SK-N-SH (cell line): ENCODE results near the gene HS3ST1. TPM values are rescaled to one million over a fixed set of nuclear protein-coding genes. Genes with fewer than 3 reads are reported as not detected.

ENCODE experiments used
- CTCF ChIA-PET: fragments of 300-600, 350-600 bp; formaldehyde crosslinking; extraction: SDS; loops from one replicate; lab custom pipeline; 2021; lab: Yijun Ruan, JAX
- POLR2A ChIA-PET: fragments of 350-600 bp; sonication (Branson Sonifier 250); formaldehyde crosslinking; extraction: SDS; loops from one replicate; lab custom pipeline; 2020; ENCODE audit warnings: antibody characterized with exemption, inconsistent platforms; lab: Yijun Ruan, JAX
- DNase-seq: peaks from one replicate; pipeline ENCODE4 v3.0.0; 2012
- H2AFZ ChIP-seq: fragments of 200-600 bp; sonication (generic); 2 replicates; pipeline ENCODE4 v1.8.1; 2016; ENCODE audit warnings: antibody characterized with exemption, mild to moderate bottlenecking, low read depth
- H3F3A ChIP-seq: fragments of 200-600 bp; sonication (generic); replicated peaks from 2 replicates; pipeline ENCODE3; 2016; ENCODE audit warnings: antibody characterized with exemption, mild to moderate bottlenecking; ENCODE audit not compliant: insufficient read depth
- H3K27ac ChIP-seq, 2 experiments: fragments of 200-500 bp in 1 of 2; fragments of 200-600 bp in 1 of 2; sonication (Bioruptor generic) in 1 of 2; sonication (generic), shearing (Covaris generic) in 1 of 2; 2 replicates each; pipeline versions ENCODE4 v1.5.1 to v1.6.1; 2014 to 2016; ENCODE audit warnings: low read depth in 2 of 2, inconsistent platforms in 1 of 2, low read length in 1 of 2, mild to moderate bottlenecking in 1 of 2, mixed read lengths in 1 of 2
- H3K27me3 ChIP-seq: fragments of 200-600 bp; sonication (generic), shearing (Covaris generic); 2 replicates; pipeline ENCODE4 v1.6.1; 2016; ENCODE audit warnings: mixed run types; ENCODE audit not compliant: insufficient read depth
- H3K36me3 ChIP-seq, 2 experiments: fragments of 200-500 bp in 1 of 2; fragments of 200-600 bp in 1 of 2; sonication (Bioruptor generic) in 1 of 2; sonication (generic) in 1 of 2; replicated peaks in 1 of 2; 2 replicates each; pipeline versions ENCODE3 to v1.5.1; 2014 to 2016; ENCODE audit warnings: low read length in 1 of 2, mild to moderate bottlenecking in 1 of 2; ENCODE audit not compliant: insufficient read depth in 2 of 2, control insufficient read depth in 1 of 2
- H3K4me1 ChIP-seq, 2 experiments: fragments of 200-500 bp in 1 of 2; fragments of 200-600 bp in 1 of 2; sonication (Bioruptor generic) in 1 of 2; sonication (generic), shearing (Covaris generic) in 1 of 2; 2 replicates each; pipeline versions ENCODE4 v1.5.1 to v1.6.1; 2014 to 2016; ENCODE audit warnings: low read depth in 1 of 2, low read length in 1 of 2, mixed run types in 1 of 2; ENCODE audit not compliant: insufficient read depth in 2 of 2, control insufficient read depth in 1 of 2
- H3K4me2 ChIP-seq: fragments of 200-600 bp; sonication (generic), shearing (Covaris generic); 2 replicates; pipeline ENCODE4 v1.6.1; 2017; ENCODE audit warnings: mixed run types
- H3K4me3 ChIP-seq, 2 experiments: fragments of 200-500 bp in 1 of 2; fragments of 200-600 bp in 1 of 2; sonication (Bioruptor generic) in 1 of 2; sonication (generic), shearing (Covaris generic) in 1 of 2; 2 replicates each; pipeline versions ENCODE4 v1.5.1 to v1.8.1; 2014 to 2016; ENCODE audit warnings: low read depth in 2 of 2, inconsistent platforms in 1 of 2, low read length in 1 of 2, mild to moderate bottlenecking in 1 of 2, mixed read lengths in 1 of 2, moderate library complexity in 1 of 2
- H3K79me2 ChIP-seq: fragments of 200-600 bp; sonication (generic); 2 replicates; pipeline ENCODE4 v1.8.1; 2017; ENCODE audit warnings: mild to moderate bottlenecking; ENCODE audit not compliant: insufficient read depth
- H3K9ac ChIP-seq: fragments of 200-600 bp; sonication (generic); 2 replicates; pipeline ENCODE4 v1.6.1; 2017; ENCODE audit warnings: mixed run types
- H3K9me2 ChIP-seq: fragments of 200-600 bp; sonication (generic); 2 replicates; pipeline ENCODE4 v1.6.1; 2017; ENCODE audit warnings: mixed run types
- H3K9me3 ChIP-seq: fragments of 200-600 bp; sonication (generic); 2 replicates; pipeline ENCODE4 v1.6.1; 2017; ENCODE audit warnings: mixed run types, mild to moderate bottlenecking, moderate library complexity
- H4K20me1 ChIP-seq: fragments of 200-600 bp; sonication (generic); 2 replicates; pipeline ENCODE4 v1.6.1; 2017; ENCODE audit warnings: mild to moderate bottlenecking, mixed run types; ENCODE audit not compliant: insufficient read depth
- CHD2 ChIP-seq: fragments of 150-350 bp; IDR thresholded peaks from 2 replicates; pipeline ENCODE4 v1.6.1; 2018; ENCODE audit warnings: low read length; ENCODE audit not compliant: partially characterized antibody
- ELF1 ChIP-seq: IDR thresholded peaks from 2 replicates; pipeline ENCODE4 v1.4.0; 2012
- EP300 ChIP-seq, 2 experiments: IDR thresholded peaks; 2 replicates each; pipeline versions ENCODE4 v1.4.0 to v1.6.1; 2012; ENCODE audit warnings: borderline replicate concordance in 1 of 2, low read depth in 1 of 2, low read length in 1 of 2
- FOXM1 ChIP-seq: IDR thresholded peaks from 2 replicates; pipeline ENCODE4 v1.4.0; 2012; ENCODE audit warnings: low read depth, mild to moderate bottlenecking
- GABPA ChIP-seq: IDR thresholded peaks from 2 replicates; pipeline ENCODE4 v1.4.0; 2012; ENCODE audit warnings: low read depth, mild to moderate bottlenecking
- JUND ChIP-seq: IDR thresholded peaks from 2 replicates; pipeline ENCODE4 v1.4.0; 2012
- MXI1 ChIP-seq: IDR thresholded peaks from 2 replicates; pipeline ENCODE4 v1.6.1; 2012; ENCODE audit warnings: mild to moderate bottlenecking, low read depth, low read length, improper control_type of control experiment
- NFIC ChIP-seq: IDR thresholded peaks from 2 replicates; pipeline ENCODE4 v1.4.0; 2012; ENCODE audit warnings: borderline replicate concordance
- POLR2AphosphoS5 ChIP-seq: IDR thresholded peaks from 2 replicates; pipeline ENCODE4 v1.6.1; 2012; ENCODE audit warnings: low read depth, low read length
- RAD21 ChIP-seq: IDR thresholded peaks from 2 replicates; pipeline ENCODE4 v1.6.1; 2012; ENCODE audit warnings: mild to moderate bottlenecking, low read length
- RCOR1 ChIP-seq: fragments of 150-350 bp; IDR thresholded peaks from 2 replicates; pipeline ENCODE4 v1.6.1; 2017; ENCODE audit warnings: antibody characterized with exemption, low read length
- RXRA ChIP-seq: IDR thresholded peaks from 2 replicates; pipeline ENCODE4 v1.4.0; 2012; ENCODE audit warnings: low read depth, mild to moderate bottlenecking, borderline replicate concordance
- SIN3A ChIP-seq: IDR thresholded peaks from 2 replicates; pipeline ENCODE4 v1.6.1; 2012; ENCODE audit warnings: low read depth, mild to moderate bottlenecking, low read length, moderate library complexity, borderline replicate concordance
- SMC3 ChIP-seq: IDR thresholded peaks from 2 replicates; pipeline ENCODE4 v1.6.1; 2012; ENCODE audit warnings: low read depth, low read length, improper control_type of control experiment
- TAF1 ChIP-seq: IDR thresholded peaks from 2 replicates; pipeline ENCODE4 v1.6.1; 2012; ENCODE audit warnings: low read depth, mild to moderate bottlenecking, low read length, moderate library complexity, borderline replicate concordance
- TCF12 ChIP-seq: IDR thresholded peaks from 2 replicates; pipeline ENCODE4 v1.4.0; 2012
- TEAD4 ChIP-seq: IDR thresholded peaks from 2 replicates; pipeline ENCODE4 v1.4.0; 2012; ENCODE audit warnings: mild to moderate bottlenecking, borderline replicate concordance; ENCODE audit not compliant: insufficient read depth
- WGBS: methylation state at CpG from one replicate; pipeline ENCODE4 v1.1.6; 2017; ENCODE audit warnings: low lambda C conversion rate; 5-methylcytosine and 5-hydroxymethylcytosine counted together
- polyA plus RNA-seq, 3 experiments: library from polyadenylated mRNA; depleted of rRNA; stranded (reverse); fragments of >200 nt; gene quantifications; 2 replicates each; pipeline ENCODE4 v1.2.3, GENCODE V29; 2012
- TF ChIP-seq, protein P1 (sequence below): IDR thresholded peaks from 2 replicates; pipeline ENCODE4 v1.4.0; 2012; ENCODE audit warnings: low read depth
- TF ChIP-seq, protein P2 (sequence below): fragments of 200-600 bp; sonication (generic); IDR thresholded peaks from 2 replicates; pipeline ENCODE4 v1.6.1; 2017; ENCODE audit warnings: antibody characterized with exemption, mild to moderate bottlenecking, moderate library complexity
- TF ChIP-seq, protein P3 (sequence below): IDR thresholded peaks from 2 replicates; pipeline ENCODE4 v1.4.0; 2012; ENCODE audit warnings: low read depth, borderline replicate concordance
- TF ChIP-seq, protein P4 (sequence below): IDR thresholded peaks from 2 replicates; pipeline ENCODE4; 2012
- TF ChIP-seq, protein P5 (sequence below): IDR thresholded peaks from 2 replicates; pipeline ENCODE4 v1.4.0; 2012; ENCODE audit warnings: low read depth, borderline replicate concordance
- TF ChIP-seq, protein P6 (sequence below): fragments of 150-350 bp; IDR thresholded peaks from 2 replicates; pipeline ENCODE4 v1.6.1; 2016; ENCODE audit warnings: mild to moderate bottlenecking, low read depth, low read length

HS3ST1 gene
- polyA plus RNA-seq, 1 of the 3 experiments (the other 2 are of a cell fraction): not detected

DNA sequence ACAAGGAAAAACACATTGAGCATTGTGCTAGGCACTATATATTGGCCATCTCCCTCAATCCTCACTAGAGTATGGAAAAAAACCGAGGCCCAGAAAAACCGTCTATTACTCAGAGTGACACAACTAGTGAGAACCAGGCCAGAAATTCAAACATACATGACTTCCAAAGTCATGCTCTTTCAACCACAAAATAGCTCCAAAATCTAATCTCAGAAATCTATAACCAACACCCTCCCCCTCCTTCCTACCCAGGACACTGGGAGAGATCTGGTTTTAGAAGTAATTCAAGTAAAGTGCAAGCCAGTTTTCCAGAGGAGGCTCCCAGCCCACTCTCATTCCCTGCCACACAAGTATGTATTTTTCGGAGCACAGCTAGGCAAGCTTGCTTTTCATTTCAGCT, 7.6 kb downstream of the HS3ST1 start:
- H3K4me3 ChIP-seq: no peak overlapping the region
- H4K20me1 ChIP-seq: no peaks in the 10 kb centered on the region
- no peaks in the 10 kb centered on the region for H3F3A ChIP-seq
- H3K27ac ChIP-seq: no peak overlapping the region
- no peak overlapping the region for H3K9ac ChIP-seq
- H3K4me2 ChIP-seq: no peak overlapping the region
- H3K36me3 ChIP-seq: no peaks in the 10 kb centered on the region
- TF ChIP-seq GABPA: no peak
- TF ChIP-seq ELF1: no peak
- no peak for TF ChIP-seq SMC3
- TF ChIP-seq JUND: no peak
- TF ChIP-seq, protein P1, sequence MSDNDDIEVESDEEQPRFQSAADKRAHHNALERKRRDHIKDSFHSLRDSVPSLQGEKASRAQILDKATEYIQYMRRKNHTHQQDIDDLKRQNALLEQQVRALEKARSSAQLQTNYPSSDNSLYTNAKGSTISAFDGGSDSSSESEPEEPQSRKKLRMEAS: no peak
- no peak for TF ChIP-seq TCF12
- no peak for TF ChIP-seq EP300 (IDR thresholded peaks at IDR 0.05; ENCODE audit: borderline replicate concordance in 1 of 2, low read depth in 1 of 2, low read length in 1 of 2)
- TF ChIP-seq MXI1: no peak
- TF ChIP-seq CHD2: no peak
- no peak for TF ChIP-seq TAF1
- no peak for TF ChIP-seq TEAD4
- TF ChIP-seq, protein P2, sequence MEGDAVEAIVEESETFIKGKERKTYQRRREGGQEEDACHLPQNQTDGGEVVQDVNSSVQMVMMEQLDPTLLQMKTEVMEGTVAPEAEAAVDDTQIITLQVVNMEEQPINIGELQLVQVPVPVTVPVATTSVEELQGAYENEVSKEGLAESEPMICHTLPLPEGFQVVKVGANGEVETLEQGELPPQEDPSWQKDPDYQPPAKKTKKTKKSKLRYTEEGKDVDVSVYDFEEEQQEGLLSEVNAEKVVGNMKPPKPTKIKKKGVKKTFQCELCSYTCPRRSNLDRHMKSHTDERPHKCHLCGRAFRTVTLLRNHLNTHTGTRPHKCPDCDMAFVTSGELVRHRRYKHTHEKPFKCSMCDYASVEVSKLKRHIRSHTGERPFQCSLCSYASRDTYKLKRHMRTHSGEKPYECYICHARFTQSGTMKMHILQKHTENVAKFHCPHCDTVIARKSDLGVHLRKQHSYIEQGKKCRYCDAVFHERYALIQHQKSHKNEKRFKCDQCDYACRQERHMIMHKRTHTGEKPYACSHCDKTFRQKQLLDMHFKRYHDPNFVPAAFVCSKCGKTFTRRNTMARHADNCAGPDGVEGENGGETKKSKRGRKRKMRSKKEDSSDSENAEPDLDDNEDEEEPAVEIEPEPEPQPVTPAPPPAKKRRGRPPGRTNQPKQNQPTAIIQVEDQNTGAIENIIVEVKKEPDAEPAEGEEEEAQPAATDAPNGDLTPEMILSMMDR: no peak
- TF ChIP-seq, protein P3, sequence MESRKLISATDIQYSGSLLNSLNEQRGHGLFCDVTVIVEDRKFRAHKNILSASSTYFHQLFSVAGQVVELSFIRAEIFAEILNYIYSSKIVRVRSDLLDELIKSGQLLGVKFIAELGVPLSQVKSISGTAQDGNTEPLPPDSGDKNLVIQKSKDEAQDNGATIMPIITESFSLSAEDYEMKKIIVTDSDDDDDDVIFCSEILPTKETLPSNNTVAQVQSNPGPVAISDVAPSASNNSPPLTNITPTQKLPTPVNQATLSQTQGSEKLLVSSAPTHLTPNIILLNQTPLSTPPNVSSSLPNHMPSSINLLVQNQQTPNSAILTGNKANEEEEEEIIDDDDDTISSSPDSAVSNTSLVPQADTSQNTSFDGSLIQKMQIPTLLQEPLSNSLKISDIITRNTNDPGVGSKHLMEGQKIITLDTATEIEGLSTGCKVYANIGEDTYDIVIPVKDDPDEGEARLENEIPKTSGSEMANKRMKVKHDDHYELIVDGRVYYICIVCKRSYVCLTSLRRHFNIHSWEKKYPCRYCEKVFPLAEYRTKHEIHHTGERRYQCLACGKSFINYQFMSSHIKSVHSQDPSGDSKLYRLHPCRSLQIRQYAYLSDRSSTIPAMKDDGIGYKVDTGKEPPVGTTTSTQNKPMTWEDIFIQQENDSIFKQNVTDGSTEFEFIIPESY: no peak
- no peak for TF ChIP-seq SIN3A
- DNase-seq: no peak
- no peaks in the 10 kb centered on the region for H3K4me1 ChIP-seq
- H2AFZ ChIP-seq: no peak overlapping the region
- H3K9me3 ChIP-seq: no peaks in the 10 kb centered on the region
- H3K27me3 ChIP-seq: no peaks in the 10 kb centered on the region
- H3K9me2 ChIP-seq: no peaks in the 10 kb centered on the region
- CTCF ChIA-PET: interaction anchor here (0.6 to 1.2 kb wide), 2 partner anchors 840 to 860 kb away, joined by 3 read pairs; no protein-coding TSS in a partner anchor
- no peaks in the 10 kb centered on the region for H3K79me2 ChIP-seq
- WGBS: 5% methylated on average over 3 of the region's 3 CpGs
- POLR2A ChIA-PET: no interaction called here

DNA sequence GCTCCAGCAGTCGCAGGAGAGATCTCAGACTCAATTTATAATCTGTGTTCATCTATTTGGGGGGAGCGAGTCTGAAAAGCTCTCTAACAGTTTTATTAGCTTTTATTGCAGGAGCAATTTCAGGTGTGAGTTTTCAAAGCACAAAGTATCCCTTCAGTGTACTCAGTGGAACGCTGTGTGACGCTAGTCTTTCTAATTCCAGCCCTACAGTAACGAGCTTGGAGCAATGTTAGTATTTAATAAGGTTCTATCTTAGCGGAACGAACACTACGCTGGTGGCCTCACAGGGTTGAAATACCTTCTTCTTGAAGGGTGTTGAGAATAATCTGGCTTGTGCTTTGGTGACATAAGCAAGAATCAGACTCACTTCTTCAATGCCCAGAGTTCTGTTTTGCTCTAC, 8.4 kb downstream of the HS3ST1 start:
- H3K79me2 ChIP-seq: no peaks in the 10 kb centered on the region
- 14% methylated on average over 8 of the region's 8 CpGs for WGBS
- no peak overlapping the region for H3K9ac ChIP-seq
- no peak overlapping the region for H2AFZ ChIP-seq
- no peak overlapping the region for H3K27ac ChIP-seq
- H3K9me3 ChIP-seq: no peaks in the 10 kb centered on the region
- H3F3A ChIP-seq: no peaks in the 10 kb centered on the region
- no peak for DNase-seq
- no peaks in the 10 kb centered on the region for H3K36me3 ChIP-seq
- POLR2A ChIA-PET: no interaction called here
- H3K4me3 ChIP-seq: no peak overlapping the region
- TF ChIP-seq, protein P4, sequence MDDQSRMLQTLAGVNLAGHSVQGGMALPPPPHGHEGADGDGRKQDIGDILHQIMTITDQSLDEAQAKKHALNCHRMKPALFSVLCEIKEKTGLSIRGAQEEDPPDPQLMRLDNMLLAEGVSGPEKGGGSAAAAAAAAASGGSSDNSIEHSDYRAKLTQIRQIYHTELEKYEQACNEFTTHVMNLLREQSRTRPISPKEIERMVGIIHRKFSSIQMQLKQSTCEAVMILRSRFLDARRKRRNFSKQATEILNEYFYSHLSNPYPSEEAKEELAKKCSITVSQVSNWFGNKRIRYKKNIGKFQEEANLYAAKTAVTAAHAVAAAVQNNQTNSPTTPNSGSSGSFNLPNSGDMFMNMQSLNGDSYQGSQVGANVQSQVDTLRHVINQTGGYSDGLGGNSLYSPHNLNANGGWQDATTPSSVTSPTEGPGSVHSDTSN: no peak
- TF ChIP-seq RCOR1 (no peak), POLR2AphosphoS5 (no peak), FOXM1 (no peak), RAD21 (no peak), TAF1 (no peak), RXRA (no peak), NFIC (no peak)
- TF ChIP-seq, protein P5, sequence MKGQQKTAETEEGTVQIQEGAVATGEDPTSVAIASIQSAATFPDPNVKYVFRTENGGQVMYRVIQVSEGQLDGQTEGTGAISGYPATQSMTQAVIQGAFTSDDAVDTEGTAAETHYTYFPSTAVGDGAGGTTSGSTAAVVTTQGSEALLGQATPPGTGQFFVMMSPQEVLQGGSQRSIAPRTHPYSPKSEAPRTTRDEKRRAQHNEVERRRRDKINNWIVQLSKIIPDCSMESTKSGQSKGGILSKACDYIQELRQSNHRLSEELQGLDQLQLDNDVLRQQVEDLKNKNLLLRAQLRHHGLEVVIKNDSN: no peak
- TF ChIP-seq, protein P6, sequence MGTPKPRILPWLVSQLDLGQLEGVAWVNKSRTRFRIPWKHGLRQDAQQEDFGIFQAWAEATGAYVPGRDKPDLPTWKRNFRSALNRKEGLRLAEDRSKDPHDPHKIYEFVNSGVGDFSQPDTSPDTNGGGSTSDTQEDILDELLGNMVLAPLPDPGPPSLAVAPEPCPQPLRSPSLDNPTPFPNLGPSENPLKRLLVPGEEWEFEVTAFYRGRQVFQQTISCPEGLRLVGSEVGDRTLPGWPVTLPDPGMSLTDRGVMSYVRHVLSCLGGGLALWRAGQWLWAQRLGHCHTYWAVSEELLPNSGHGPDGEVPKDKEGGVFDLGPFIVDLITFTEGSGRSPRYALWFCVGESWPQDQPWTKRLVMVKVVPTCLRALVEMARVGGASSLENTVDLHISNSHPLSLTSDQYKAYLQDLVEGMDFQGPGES: no peak
- no peaks in the 10 kb centered on the region for H4K20me1 ChIP-seq
- no peaks in the 10 kb centered on the region for H3K27me3 ChIP-seq
- H3K4me2 ChIP-seq: no peak overlapping the region
- H3K9me2 ChIP-seq: no peaks in the 10 kb centered on the region
- H3K4me1 ChIP-seq: no peaks in the 10 kb centered on the region
- CTCF ChIA-PET: interaction anchor here (1.2 kb wide), 1 partner anchor 839 kb away, joined by 3 read pairs; no protein-coding TSS in a partner anchor
